Gastrocnemius medialis (tissue), 4 donors: ENCODE results near the gene HIPK2. TPM values are rescaled to one million over a fixed set of nuclear protein-coding genes. Genes with fewer than 3 reads are reported as not detected.
A peak's percentile ranks its signal among the peaks of the same experiment; 100 is the strongest.

Experiments used
- ATAC-seq, 2 donors: fragments of 150-250 bp; one replicate each; pipeline ENCODE4 v1.9.1; 2016
- DNase-seq, 2 donors: peaks; one replicate each; pipeline ENCODE4 v3.0.0-alpha.2; 2019
- H3K27ac ChIP-seq, 4 donors: fragments of 200-600 bp; sonication (generic); 1 replicate in 1 of 4; 2 replicates in 3 of 4; pipeline ENCODE4 v1.5.1; 2016 to 2018; ENCODE audit warnings: mild to moderate bottlenecking in 2 of 4, moderate library complexity in 1 of 4
- H3K27me3 ChIP-seq, 3 donors: fragments of 200-600 bp; sonication (generic) in 2 of 3; 1 replicate in 1 of 3; 2 replicates in 2 of 3; pipeline versions ENCODE4 v1.5.1 to v1.6.0; 2016 to 2019; ENCODE audit warnings: mild to moderate bottlenecking in 1 of 3, moderate library complexity in 1 of 3
- H3K36me3 ChIP-seq, 2 donors: fragments of 200-600 bp; sonication (generic) in 1 of 2; one replicate each; pipeline ENCODE4 v1.5.1; 2017 to 2018
- H3K4me1 ChIP-seq, 2 donors: fragments of 200-600 bp; sonication (generic) in 1 of 2; one replicate each; pipeline ENCODE4 v1.5.1; 2016 to 2017; ENCODE audit warnings: mild to moderate bottlenecking in 2 of 2
- H3K4me3 ChIP-seq, 4 donors: fragments of 200-600 bp; sonication (generic) in 3 of 4; 1 replicate in 1 of 4; 2 replicates in 3 of 4; pipeline ENCODE4 v1.5.1; 2016 to 2019; ENCODE audit warnings: mild to moderate bottlenecking in 2 of 4
- H3K9me3 ChIP-seq, 3 donors: fragments of 200-600 bp; sonication (generic) in 2 of 3; 1 replicate in 1 of 3; 2 replicates in 2 of 3; pipeline ENCODE4 v1.5.1; 2016 to 2019
- CTCF ChIP-seq, 5 experiments: fragments of 450-650 bp in 3 of 5; fragments of 200-600 bp in 2 of 5; sonication (generic) in 2 of 5; IDR thresholded peaks in 4 of 5; conservative IDR thresholded peaks in 1 of 5; 1 replicate in 4 of 5; 2 replicates in 1 of 5; pipeline ENCODE4 v1.5.1; 2016 to 2019; ENCODE audit warnings: antibody characterized with exemption in 5 of 5, mild to moderate bottlenecking in 3 of 5, moderate library complexity in 3 of 5
- POLR2A ChIP-seq, 2 donors: fragments of 450-650 bp; IDR thresholded peaks; one replicate each; pipeline ENCODE4 v1.6.1; 2017; ENCODE audit warnings: antibody characterized with exemption in 2 of 2, mild to moderate bottlenecking in 2 of 2, moderate library complexity in 2 of 2
- in situ Hi-C, 4 donors: fragments of 200-750 bp; cut with MboI; loops; one replicate each; pipeline versions ENCODE4 v1.15.0 to v1.8.0; 2017; ENCODE audit warnings: low sequenced_read_pairs in 4 of 4
- intact Hi-C: fragments of 100-400 bp; cut with DNase I; formaldehyde crosslinking; loops from one replicate; pipeline ENCODE4 v1.15.1; 2023; ENCODE audit warnings: low total_unique reads
- total RNA-seq, 4 donors: library from RNA; depleted of rRNA; stranded (reverse); fragments of >200 nt; gene quantifications; one replicate each; pipeline versions ENCODE4 v1.1.0 to v1.2.3, GENCODE V29; 2016

HIPK2 gene
- total RNA-seq, 4 donors from 2014 or later = 30.5 to 77.4 (median 58.9) TPM

- Histone ChIP-seq H3K9me3 (no peaks in the 10 kb centered on the region), H3K27ac (peak overlapping the region; percentile 58 to 82 (median 67)), H3K27me3 (no peaks in the 10 kb centered on the region), H3K36me3 (peaks cover 0 to 10% of the 10 kb centered on the region in 2 donors), H3K4me3 (no peak overlapping the region), H3K4me1 (peaks cover 48 to 50% of the 10 kb centered on the region in 2 donors)
- in situ Hi-C loops (no loop called here), intact Hi-C loops (no loop called here)
- ATAC-seq = no peak
- DNase-seq = no peak
- TF ChIP-seq POLR2A (IDR thresholded peaks at IDR 0.05) = no peak
- TF ChIP-seq CTCF (IDR thresholded peaks at IDR 0.05 in 4 of 5, conservative IDR thresholded peaks at IDR 0.05 in 1 of 5) = no peak
Observed at GRCh38 chr7:139682136-139683013, 95.4 kb downstream of the HIPK2 start.

GRCh38 chr7:139681812-139682135 is 96.0 kb downstream of the HIPK2 start:
- DNase-seq (no peak), ATAC-seq (no peak)
- H3K36me3 ChIP-seq = peaks cover 0 to 10% of the 10 kb centered on the region in 2 donors
- TF ChIP-seq POLR2A (IDR thresholded peaks at IDR 0.05) (no peak), CTCF (IDR thresholded peaks at IDR 0.05 in 4 of 5, conservative IDR thresholded peaks at IDR 0.05 in 1 of 5) (no peak)
- H3K27me3 ChIP-seq = no peaks in the 10 kb centered on the region
- in situ Hi-C loops = no loop called here
- intact Hi-C loops = no loop called here
- peak overlapping the region; percentile 60 to 82 (median 62) for H3K27ac ChIP-seq
- peaks cover 48 to 50% of the 10 kb centered on the region in 2 donors for H3K4me1 ChIP-seq
- H3K4me3 ChIP-seq = no peak overlapping the region
- no peaks in the 10 kb centered on the region for H3K9me3 ChIP-seq

GRCh38 chr7:139681463-139681755 is 96.4 kb downstream of the HIPK2 start:
- peaks cover 48 to 50% of the 10 kb centered on the region in 2 donors for H3K4me1 ChIP-seq
- in situ Hi-C loops (no loop called here), intact Hi-C loops (no loop called here)
- no peak for TF ChIP-seq POLR2A (IDR thresholded peaks at IDR 0.05)
- no peak for TF ChIP-seq CTCF (IDR thresholded peaks at IDR 0.05 in 4 of 5, conservative IDR thresholded peaks at IDR 0.05 in 1 of 5)
- no peak overlapping the region for H3K4me3 ChIP-seq
- no peaks in the 10 kb centered on the region for H3K27me3 ChIP-seq
- H3K9me3 ChIP-seq = no peaks in the 10 kb centered on the region
- H3K27ac ChIP-seq = peak overlapping the region; percentile 60 to 82 (median 62)
- ATAC-seq (no peak), DNase-seq (no peak)
- H3K36me3 ChIP-seq = peaks cover 0 to 10% of the 10 kb centered on the region in 2 donors

GRCh38 chr7:139680676-139681462 is 96.9 kb downstream of the HIPK2 start:
- TF ChIP-seq POLR2A (IDR thresholded peaks at IDR 0.05) = peak; percentile 43 to 60
- no peak for TF ChIP-seq CTCF (IDR thresholded peaks at IDR 0.05 in 4 of 5, conservative IDR thresholded peaks at IDR 0.05 in 1 of 5)
- peaks cover 0 to 9% of the 10 kb centered on the region in 2 donors for H3K36me3 ChIP-seq
- H3K4me1 ChIP-seq = peaks cover 48 to 50% of the 10 kb centered on the region in 2 donors
- no peaks in the 10 kb centered on the region for H3K27me3 ChIP-seq
- no peaks in the 10 kb centered on the region for H3K9me3 ChIP-seq
- ATAC-seq (peak; percentile 81 to 89), DNase-seq (peak; percentile 44 to 64)
- in situ Hi-C loops = no loop called here
- H3K4me3 ChIP-seq = no peak overlapping the region
- intact Hi-C loops = no loop called here
- H3K27ac ChIP-seq = peak overlapping the region; percentile 60 to 82 (median 62)
